ENCODE results near the gene TANK.

Gene TANK

GRCh38 chr2:161160226-161161073 is at the start of gene TANK:
Gene TANK, plus strand, starts transcription at chr2:161160428. Its CDS starts 19,235 bp downstream, at chr2:161179663.
- Histone ChIP-seq H3K27me3 (ENCODE audit: insufficient read depth, low read depth) (no peaks in the 10 kb centered on the region), H3K27ac (peak within 1 kb of the TSS; percentile 94), H3K4me2 (peak within 1 kb of the TSS; percentile 90), H3K9ac (peak within 1 kb of the TSS; percentile 91), H4K20me1 (ENCODE audit: insufficient read depth) (no peaks in the 10 kb centered on the region), H3K4me3 (IDR thresholded peaks at IDR 0.05; ENCODE audit: insufficient read depth, low read depth, low read length) (peak within 1 kb of the TSS; percentile 67), H3K4me1 (ENCODE audit: low read depth, poor library complexity, severe bottlenecking) (peaks cover 48% of the 10 kb centered on the region), H2AFZ (ENCODE audit: low read depth) (peak within 1 kb of the TSS; percentile 90), H3K79me2 (ENCODE audit: insufficient read depth, low read depth) (peaks cover 37% of the 10 kb centered on the region; the same call in 1 of the 2 replicates), H3K36me3 (ENCODE audit: insufficient read depth) (no peaks in the 10 kb centered on the region; the same call in 1 of the 2 replicates)
- no peak for TF ChIP-seq CTCF (conservative IDR thresholded peaks at IDR 0.05; ENCODE audit: low read depth, low read length)

- no peak overlapping the region for H2AFZ ChIP-seq (ENCODE audit: low read depth)
- H3K27me3 ChIP-seq (ENCODE audit: insufficient read depth, low read depth), result no peaks in the 10 kb centered on the region
- H3K9ac ChIP-seq, result no peak overlapping the region
- H3K27ac ChIP-seq, result no peak overlapping the region
- H3K36me3 ChIP-seq (ENCODE audit: insufficient read depth), result no peaks in the 10 kb centered on the region
- no peak overlapping the region for H3K4me2 ChIP-seq
- no peaks in the 10 kb centered on the region for H4K20me1 ChIP-seq (ENCODE audit: insufficient read depth)
- H3K79me2 ChIP-seq (ENCODE audit: insufficient read depth, low read depth), result no peaks in the 10 kb centered on the region
- H3K4me3 ChIP-seq (IDR thresholded peaks at IDR 0.05; ENCODE audit: insufficient read depth, low read depth, low read length), result no peak overlapping the region
- H3K4me1 ChIP-seq (ENCODE audit: low read depth, poor library complexity, severe bottlenecking), result no peaks in the 10 kb centered on the region
- TF ChIP-seq CTCF (conservative IDR thresholded peaks at IDR 0.05; ENCODE audit: low read depth, low read length), result no peak
These were observed 48.7 kb upstream of the TANK start for GRCh38 chr2:161111531-161111930.

- no peak overlapping the region for H2AFZ ChIP-seq (ENCODE audit: low read depth)
These were observed 47.3 kb upstream of the TANK start for GRCh38 chr2:161112908-161113307.

More at GRCh38 chr2:161112908-161113307, 47.3 kb upstream of the TANK start:
- Histone ChIP-seq H3K9ac (no peak overlapping the region), H4K20me1 (ENCODE audit: insufficient read depth) (no peaks in the 10 kb centered on the region), H3K27ac (no peak overlapping the region), H3K4me1 (ENCODE audit: low read depth, poor library complexity, severe bottlenecking) (no peaks in the 10 kb centered on the region), H3K4me3 (IDR thresholded peaks at IDR 0.05; ENCODE audit: insufficient read depth, low read depth, low read length) (no peak overlapping the region), H3K4me2 (no peak overlapping the region), H3K27me3 (ENCODE audit: insufficient read depth, low read depth) (no peaks in the 10 kb centered on the region), H3K79me2 (ENCODE audit: insufficient read depth, low read depth) (no peaks in the 10 kb centered on the region), H3K36me3 (ENCODE audit: insufficient read depth) (no peaks in the 10 kb centered on the region)
- no peak for TF ChIP-seq CTCF (conservative IDR thresholded peaks at IDR 0.05; ENCODE audit: low read depth, low read length)
